HepG2 (cell line): ENCODE results near the gene MRPS34. TPM values are rescaled to one million over a fixed set of nuclear protein-coding genes. Genes with fewer than 3 reads are reported as not detected.

Experiments
- ATAC-seq: fragments of 200-7000 bp; cut with Tn5 transposase; 3 replicates; pipeline ENCODE4 v1.9.1; 2020; ENCODE audit warnings: mild to moderate bottlenecking, moderate library complexity
- BruUV-seq: library from RNA; stranded (reverse); fragments of 400-500 nt; replicated peaks from 2 replicates; lab custom pipeline; 2021; lab: Mats Ljungman, UMichigan
- CTCF ChIA-PET: fragments of 300-600 bp; formaldehyde crosslinking; extraction: SDS; loops from one replicate; lab custom pipeline; 2021; ENCODE audit warnings: low total read pairs, inconsistent platforms, low intra/inter-chr PET ratio; lab: Yijun Ruan, JAX
- POLR2A ChIA-PET: fragments of 350-600 bp; sonication (Branson Sonifier 250); formaldehyde crosslinking; loops from one replicate; lab custom pipeline; 2020; ENCODE audit warnings: antibody characterized with exemption, inconsistent platforms; lab: Yijun Ruan, JAX
- DNase-seq: peaks from one replicate; pipeline ENCODE4 v3.0.0-alpha.2; 2015; ENCODE audit warnings: low spot score
- FAIRE-seq: peaks from 3 replicates; lab custom pipeline; 2011; peaks lifted over from hg19 to GRCh38; lab: Jason Lieb, UNC
- H2AFZ ChIP-seq: one replicate; pipeline ENCODE4 v1.6.1; 2011; ENCODE audit warnings: low read length, inconsistent platforms
- H3K27ac ChIP-seq: fragments of 300-600 bp; 3 replicates; pipeline ENCODE4 v1.8.0; 2011; ENCODE audit warnings: mixed run types, mild to moderate bottlenecking, mixed read lengths, low read length, inconsistent platforms; ENCODE audit not compliant: insufficient read depth; ENCODE audit errors: extremely low read length
- H3K27me3 ChIP-seq, 2 experiments: fragments of 200-600 bp in 1 of 2; 2 replicates in 1 of 2; 3 replicates in 1 of 2; pipeline versions ENCODE4 v1.6.0 to v1.8.0; 2011; ENCODE audit warnings: low read length in 2 of 2, mild to moderate bottlenecking in 2 of 2, moderate library complexity in 2 of 2, inconsistent platforms in 1 of 2; ENCODE audit not compliant: insufficient read depth in 2 of 2, control insufficient read depth in 1 of 2
- H3K36me3 ChIP-seq, 2 experiments: fragments of 200-600 bp in 1 of 2; replicated peaks in 1 of 2; 2 replicates in 1 of 2; 3 replicates in 1 of 2; pipeline versions ENCODE4 v1.5.1 to v1.8.0; 2011; ENCODE audit warnings: low read length in 2 of 2, inconsistent platforms in 1 of 2; ENCODE audit not compliant: insufficient read depth in 2 of 2, control insufficient read depth in 1 of 2
- H3K4me1 ChIP-seq: 2 replicates; pipeline ENCODE4 v1.5.1; 2012; ENCODE audit warnings: low read length, inconsistent platforms; ENCODE audit not compliant: insufficient read depth
- H3K4me2 ChIP-seq: 2 replicates; pipeline ENCODE4 v1.6.0; 2011; ENCODE audit warnings: low read depth, low read length, inconsistent platforms
- H3K4me3 ChIP-seq, 3 experiments: fragments of 200-600 bp in 1 of 3; sonication (generic), shearing (Covaris generic) in 1 of 3; replicated peaks in 1 of 3; 2 replicates each; pipeline ENCODE4 v1.5.1; 2011 to 2016; ENCODE audit warnings: low read length in 3 of 3, inconsistent platforms in 2 of 3, low read depth in 2 of 3, mild to moderate bottlenecking in 2 of 3, control low read depth in 1 of 3, mixed read lengths in 1 of 3; ENCODE audit not compliant: insufficient read depth in 1 of 3
- H3K79me2 ChIP-seq: one replicate; pipeline ENCODE4 v1.6.1; 2011; ENCODE audit warnings: low read length, inconsistent platforms; ENCODE audit not compliant: insufficient read depth
- H3K9ac ChIP-seq: 2 replicates; pipeline ENCODE4 v1.6.0; 2011; ENCODE audit warnings: mild to moderate bottlenecking, low read depth, low read length, inconsistent platforms; ENCODE audit not compliant: insufficient read depth
- H3K9me3 ChIP-seq: 2 replicates; pipeline ENCODE4 v1.5.1; 2012; ENCODE audit warnings: mild to moderate bottlenecking, low read length
- H4K20me1 ChIP-seq: 2 replicates; pipeline ENCODE4 v1.6.0; 2011; ENCODE audit warnings: inconsistent platforms, mild to moderate bottlenecking, low read length, moderate library complexity; ENCODE audit not compliant: insufficient read depth
- AGO2 ChIP-seq: fragments of 200-400 bp; formaldehyde crosslinking; optimal IDR thresholded peaks from 2 replicates; pipeline ENCODE3; 2017; ENCODE audit warnings: mild to moderate bottlenecking, low read depth, low read length, moderate library complexity
- ARID2 ChIP-seq: sonication (generic); formaldehyde crosslinking; IDR thresholded peaks from 2 replicates; pipeline ENCODE4 v1.8.1; 2022; ENCODE audit warnings: mild to moderate bottlenecking, missing genetic modification reagents, borderline replicate concordance
- CREM ChIP-seq, 2 experiments: sonication (generic) in 1 of 2; formaldehyde crosslinking in 1 of 2; IDR thresholded peaks; 2 replicates each; pipeline versions ENCODE4 v1.4.0 to v1.6.1; 2016 to 2020; ENCODE audit warnings: antibody characterized with exemption in 1 of 2, mild to moderate bottlenecking in 1 of 2, missing genetic modification reagents in 1 of 2
- FOXA1 ChIP-seq, 2 experiments: fragments of 450-650 bp in 1 of 2; sonication (generic) in 1 of 2; formaldehyde crosslinking in 1 of 2; IDR thresholded peaks; 2 replicates each; pipeline versions ENCODE4 v1.4.0 to v1.6.1; 2016 to 2020; ENCODE audit warnings: missing genetic modification reagents in 1 of 2
- MTF1 ChIP-seq: sonication (generic); formaldehyde crosslinking; IDR thresholded peaks from 2 replicates; pipeline ENCODE4 v1.5.0; 2020; ENCODE audit warnings: missing genetic modification reagents
- POLR2A ChIP-seq, 2 experiments: IDR thresholded peaks; 2 replicates each; pipeline ENCODE4 v1.6.1; 2011; ENCODE audit warnings: low read depth in 2 of 2, low read length in 2 of 2, mild to moderate bottlenecking in 1 of 2, moderate library complexity in 1 of 2; ENCODE audit not compliant: insufficient read depth in 1 of 2
- RBFOX2 ChIP-seq: fragments of 200-400 bp; formaldehyde crosslinking; IDR thresholded peaks from 2 replicates; pipeline ENCODE4 v1.6.1; 2017; ENCODE audit warnings: low read depth, mild to moderate bottlenecking, low read length
- RBM22 ChIP-seq: fragments of 200-400 bp; formaldehyde crosslinking; optimal IDR thresholded peaks from 2 replicates; pipeline ENCODE3; 2017; ENCODE audit warnings: mild to moderate bottlenecking, low read length, moderate library complexity
- RFXANK ChIP-seq: IDR thresholded peaks from 2 replicates; pipeline ENCODE4 v1.6.1; 2016
- SRSF4 ChIP-seq: fragments of 200-400 bp; formaldehyde crosslinking; IDR thresholded peaks from one replicate; pipeline ENCODE4 v1.6.1; 2018; ENCODE audit warnings: mild to moderate bottlenecking, low read depth, low read length, moderate library complexity; ENCODE audit not compliant: poor library complexity, severe bottlenecking
- ZFP36 ChIP-seq: fragments of 150-350 bp; IDR thresholded peaks from 2 replicates; pipeline ENCODE4 v1.6.1; 2018; ENCODE audit warnings: borderline replicate concordance, low read length, low read depth; ENCODE audit not compliant: partially characterized antibody
- ZNF577 ChIP-seq: sonication (generic); formaldehyde crosslinking; IDR thresholded peaks from 2 replicates; pipeline ENCODE4 v1.4.0; 2020; ENCODE audit warnings: mild to moderate bottlenecking, low read depth, missing genetic modification reagents, borderline replicate concordance
- ZNF670 ChIP-seq: sonication (generic); formaldehyde crosslinking; IDR thresholded peaks from 2 replicates; pipeline ENCODE4 v1.8.0; 2022; ENCODE audit warnings: mild to moderate bottlenecking, missing genetic modification reagents, borderline replicate concordance
- ZNF674 ChIP-seq: sonication (generic); formaldehyde crosslinking; IDR thresholded peaks from 2 replicates; pipeline ENCODE4 v1.5.0; 2020; ENCODE audit warnings: low read depth, mild to moderate bottlenecking, missing genetic modification reagents
- WGBS: methylation state at CpG from one replicate; pipeline ENCODE4 v1.1.6; 2017; ENCODE audit warnings: low lambda C conversion rate; 5-methylcytosine and 5-hydroxymethylcytosine counted together
- in situ Hi-C: cut with HindIII; loops from 2 replicates; pipeline ENCODE4 v1.10.0; 2017; ENCODE audit warnings: low pct_unique_long_range_greater_than_20kb; ENCODE audit not compliant: extremely low pct_ligation_motif_present
- intact Hi-C: fragments of 100-400 bp; cut with micrococcal nuclease; formaldehyde crosslinking; loops from one replicate; pipeline ENCODE4 v1.10.0; 2022; ENCODE audit not compliant: unreplicated experiment
- polyA plus RNA-seq, 8 experiments: library from polyadenylated mRNA; depleted of rRNA in 3 of 8; stranded (reverse) in 7 of 8; unstranded in 1 of 8; fragments of >200 nt; fragmentation: Illumina TruSeq in 4 of 8; extraction: Trizol in 4 of 8; gene quantifications; 2 replicates each; pipeline versions ENCODE4 v1.2.1 to v1.2.3, GENCODE V29; 2011 to 2016; ENCODE audit warnings: low read depth in 4 of 8, missing spikeins in 1 of 8, mixed read lengths in 1 of 8; ENCODE audit not compliant: insufficient read depth in 1 of 8
- total RNA-seq, 5 experiments: library from RNA; depleted of rRNA; stranded (reverse); fragments of >200 nt; fragmentation: Illumina TruSeq; extraction: Trizol; gene quantifications; 2 replicates each; pipeline ENCODE4 v1.2.3, GENCODE V29; 2016; ENCODE audit warnings: low read depth in 1 of 5

MRPS34 gene
- total and polyA plus RNA-seq, 2 of the 13 experiments (the other 11 are each of a cell fraction or from before 2014, with no cell fraction given), result 63.5 to 131 TPM

GRCh38 chr16:1779234-1779701 is 6.3 kb upstream of the MRPS34 start:
- no peak overlapping the region for H2AFZ ChIP-seq
- H3K27me3 ChIP-seq, result peaks cover 0 to 2% of the 10 kb centered on the region in 2 experiments; a peak in 2 of 5 replicates
- peaks cover 20% of the 10 kb centered on the region for H3K79me2 ChIP-seq
- ChIA-PET POLR2A (interaction anchor here (1.3 to 1.6 kb wide), 3 partner anchors 45 to 161 kb away, joined by 3 to 4 read pairs (median 4); no protein-coding TSS in a partner anchor), CTCF (no interaction called here)
- H3K4me3 ChIP-seq, result no peak overlapping the region
- H3K27ac ChIP-seq, result no peak overlapping the region
- H4K20me1 ChIP-seq, result peaks cover 4% of the 10 kb centered on the region; the same call in 1 of the 2 replicates
- BruUV-seq, result no TSS peak
- intact Hi-C loops (no loop called here), in situ Hi-C loops (no loop called here)
- no peak for ATAC-seq
- DNase-seq, result no peak
- H3K9ac ChIP-seq, result no peak overlapping the region
- no peak for TF ChIP-seq RFXANK
- TF ChIP-seq FOXA1 (IDR thresholded peaks at IDR 0.05), result no peak
- TF ChIP-seq FOXA1 (CRISPR knock-in tag; IDR thresholded peaks at IDR 0.05), result no peak
- no peak for TF ChIP-seq ZNF577
- 98% methylated on average over 5 of the region's 8 CpGs for WGBS
- H3K4me1 ChIP-seq, result peaks cover 27% of the 10 kb centered on the region
- no peaks in the 10 kb centered on the region for H3K9me3 ChIP-seq
- no peak for FAIRE-seq
- no peak overlapping the region for H3K4me2 ChIP-seq
- peaks cover 5 to 13% of the 10 kb centered on the region in 2 experiments; a peak in 3 of 5 replicates for H3K36me3 ChIP-seq

GRCh38 chr16:1778200-1779179 is 5.6 kb upstream of the MRPS34 start:
- peaks cover 5 to 13% of the 10 kb centered on the region in 2 experiments; a peak in 3 of 5 replicates for H3K36me3 ChIP-seq
- FAIRE-seq (no peak), DNase-seq (no peak), ATAC-seq (no peak)
- CTCF ChIA-PET, result no interaction called here
- no peak overlapping the region for H3K27ac ChIP-seq
- intact Hi-C loops (no loop called here), in situ Hi-C loops (no loop called here)
- H3K4me1 ChIP-seq, result peaks cover 24% of the 10 kb centered on the region
- H3K9me3 ChIP-seq, result no peaks in the 10 kb centered on the region
- H3K4me2 ChIP-seq, result no peak overlapping the region
- POLR2A ChIA-PET, result interaction anchor here (1.3 to 1.6 kb wide), 3 partner anchors 45 to 162 kb away, joined by 3 to 4 read pairs (median 4); no protein-coding TSS in a partner anchor
- H3K79me2 ChIP-seq, result peaks cover 20% of the 10 kb centered on the region
- H3K27me3 ChIP-seq, result peaks cover 0 to 2% of the 10 kb centered on the region in 2 experiments; a peak in 2 of 5 replicates
- 90% methylated on average over 24 of the region's 34 CpGs for WGBS
- H3K4me3 ChIP-seq, result no peak overlapping the region
- no TSS peak for BruUV-seq
- H2AFZ ChIP-seq, result no peak overlapping the region
- no peaks in the 10 kb centered on the region for H4K20me1 ChIP-seq
- no peak overlapping the region for H3K9ac ChIP-seq
- TF ChIP-seq AGO2 (peak; percentile 87), FOXA1 (IDR thresholded peaks at IDR 0.05) (no peak), FOXA1 (CRISPR knock-in tag; IDR thresholded peaks at IDR 0.05) (no peak), ZNF674 (CRISPR knock-in tag) (no peak), POLR2A (IDR thresholded peaks at IDR 0.05; ENCODE audit: insufficient read depth in 1 of 2, low read depth in 2 of 2, low read length in 2 of 2) (peak; percentile 21 to 35; a peak in 3 of 4 replicates), MTF1 (CRISPR knock-in tag) (no peak), CREM (IDR thresholded peaks at IDR 0.05) (no peak), CREM (CRISPR knock-in tag; IDR thresholded peaks at IDR 0.05) (no peak), ZFP36 (no peak), RBFOX2 (0 out of 2 replicates have a peak, but pooled peaks have one; percentile 15), RBM22 (peak; percentile 2), ZNF670 (CRISPR knock-in tag) (no peak), ARID2 (no peak), SRSF4 (no peak)
